ENCODE results near the gene FANCC. TPM values are rescaled to one million over a fixed set of nuclear protein-coding genes. Genes with fewer than 3 reads are reported as not detected.

Gene FANCC
- total and polyA plus RNA-seq, 2 of the 13 experiments (the other 11 are each of a cell fraction or from before 2014, with no cell fraction given), result 7.4 to 8.6 TPM

DNA sequence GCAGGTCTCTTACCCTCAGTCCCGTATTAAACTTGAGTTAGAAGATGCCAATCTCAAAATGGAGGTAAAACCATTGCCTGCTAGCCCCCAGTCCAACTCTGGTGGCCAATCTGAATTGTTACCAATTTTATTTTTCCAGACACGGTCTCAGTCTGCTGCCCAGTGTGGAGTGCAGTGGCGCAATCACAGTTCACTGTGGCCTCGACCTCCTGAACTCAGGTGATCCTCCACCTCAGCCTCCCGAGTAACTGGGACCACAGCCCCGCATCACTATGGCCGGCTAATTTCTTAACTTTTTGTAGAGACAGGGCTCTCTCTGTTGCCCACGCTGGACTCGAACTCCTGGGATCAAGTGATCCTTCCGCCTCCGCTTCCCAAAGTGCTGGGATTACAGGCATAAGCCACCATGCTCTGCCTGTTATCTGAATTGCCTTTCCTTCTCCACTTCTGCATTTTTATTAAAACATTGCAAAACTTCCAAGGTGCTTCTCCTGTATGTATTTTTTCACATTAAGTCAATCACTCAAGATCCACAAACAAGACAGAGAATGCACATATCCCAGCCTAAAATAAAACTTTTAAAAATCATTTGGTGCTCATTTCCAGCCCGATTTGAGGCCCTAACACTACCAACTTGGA is 2.3 kb downstream of the FANCC start (continued):
- TF ChIP-seq, protein P1, sequence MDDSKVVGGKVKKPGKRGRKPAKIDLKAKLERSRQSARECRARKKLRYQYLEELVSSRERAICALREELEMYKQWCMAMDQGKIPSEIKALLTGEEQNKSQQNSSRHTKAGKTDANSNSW (CRISPR knock-in tag; IDR thresholded peaks at IDR 0.05; ENCODE audit: borderline replicate concordance), result no peak
- no peak for TF ChIP-seq CAMTA2 (CRISPR knock-in tag; IDR thresholded peaks at IDR 0.05; ENCODE audit: borderline replicate concordance)
- 0 out of 2 replicates have a peak, but pooled peaks have one; percentile 32 for TF ChIP-seq ZNF292 (CRISPR knock-in tag; IDR thresholded peaks at IDR 0.05; ENCODE audit: borderline replicate concordance, low read depth)
- no peak for TF ChIP-seq GPN1 (CRISPR knock-in tag; IDR thresholded peaks at IDR 0.05; ENCODE audit: borderline replicate concordance)
- no peak for TF ChIP-seq ZNF570 (CRISPR knock-in tag; IDR thresholded peaks at IDR 0.05; ENCODE audit: borderline replicate concordance)
- TF ChIP-seq, protein P2, sequence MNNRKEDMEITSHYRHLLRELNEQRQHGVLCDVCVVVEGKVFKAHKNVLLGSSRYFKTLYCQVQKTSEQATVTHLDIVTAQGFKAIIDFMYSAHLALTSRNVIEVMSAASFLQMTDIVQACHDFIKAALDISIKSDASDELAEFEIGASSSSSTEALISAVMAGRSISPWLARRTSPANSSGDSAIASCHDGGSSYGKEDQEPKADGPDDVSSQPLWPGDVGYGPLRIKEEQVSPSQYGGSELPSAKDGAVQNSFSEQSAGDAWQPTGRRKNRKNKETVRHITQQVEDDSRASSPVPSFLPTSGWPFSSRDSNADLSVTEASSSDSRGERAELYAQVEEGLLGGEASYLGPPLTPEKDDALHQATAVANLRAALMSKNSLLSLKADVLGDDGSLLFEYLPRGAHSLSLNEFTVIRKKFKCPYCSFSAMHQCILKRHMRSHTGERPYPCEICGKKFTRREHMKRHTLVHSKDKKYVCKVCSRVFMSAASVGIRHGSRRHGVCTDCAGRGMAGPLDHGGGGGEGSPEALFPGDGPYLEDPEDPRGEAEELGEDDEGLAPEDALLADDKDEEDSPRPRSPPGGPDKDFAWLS (CRISPR knock-in tag; IDR thresholded peaks at IDR 0.05; ENCODE audit: borderline replicate concordance), result no peak
- peak; percentile 68 to 74 for TF ChIP-seq NR2F1 (CRISPR knock-in tag; IDR thresholded peaks at IDR 0.05)
- peak; percentile 74 for TF ChIP-seq RXRA (CRISPR knock-in tag; IDR thresholded peaks at IDR 0.05)
- TF ChIP-seq, protein P3, sequence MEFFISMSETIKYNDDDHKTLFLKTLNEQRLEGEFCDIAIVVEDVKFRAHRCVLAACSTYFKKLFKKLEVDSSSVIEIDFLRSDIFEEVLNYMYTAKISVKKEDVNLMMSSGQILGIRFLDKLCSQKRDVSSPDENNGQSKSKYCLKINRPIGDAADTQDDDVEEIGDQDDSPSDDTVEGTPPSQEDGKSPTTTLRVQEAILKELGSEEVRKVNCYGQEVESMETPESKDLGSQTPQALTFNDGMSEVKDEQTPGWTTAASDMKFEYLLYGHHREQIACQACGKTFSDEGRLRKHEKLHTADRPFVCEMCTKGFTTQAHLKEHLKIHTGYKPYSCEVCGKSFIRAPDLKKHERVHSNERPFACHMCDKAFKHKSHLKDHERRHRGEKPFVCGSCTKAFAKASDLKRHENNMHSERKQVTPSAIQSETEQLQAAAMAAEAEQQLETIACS (CRISPR knock-in tag; IDR thresholded peaks at IDR 0.05), result 0 out of 2 replicates have a peak, but pooled peaks have one; percentile 28
- TF ChIP-seq, protein P4, sequence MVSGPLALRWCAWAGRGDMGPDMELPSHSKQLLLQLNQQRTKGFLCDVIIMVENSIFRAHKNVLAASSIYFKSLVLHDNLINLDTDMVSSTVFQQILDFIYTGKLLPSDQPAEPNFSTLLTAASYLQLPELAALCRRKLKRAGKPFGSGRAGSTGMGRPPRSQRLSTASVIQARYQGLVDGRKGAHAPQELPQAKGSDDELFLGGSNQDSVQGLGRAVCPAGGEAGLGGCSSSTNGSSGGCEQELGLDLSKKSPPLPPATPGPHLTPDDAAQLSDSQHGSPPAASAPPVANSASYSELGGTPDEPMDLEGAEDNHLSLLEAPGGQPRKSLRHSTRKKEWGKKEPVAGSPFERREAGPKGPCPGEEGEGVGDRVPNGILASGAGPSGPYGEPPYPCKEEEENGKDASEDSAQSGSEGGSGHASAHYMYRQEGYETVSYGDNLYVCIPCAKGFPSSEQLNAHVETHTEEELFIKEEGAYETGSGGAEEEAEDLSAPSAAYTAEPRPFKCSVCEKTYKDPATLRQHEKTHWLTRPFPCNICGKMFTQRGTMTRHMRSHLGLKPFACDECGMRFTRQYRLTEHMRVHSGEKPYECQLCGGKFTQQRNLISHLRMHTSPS (CRISPR knock-in tag; IDR thresholded peaks at IDR 0.05; ENCODE audit: low read depth), result 0 out of 2 replicates have a peak, but pooled peaks have one; percentile 16
